K562 (cell line): ENCODE data around the gene CUX1.

ENCODE experiments used
- AFF4 ChIP-seq: sonication (generic); formaldehyde crosslinking; IDR thresholded peaks from 2 replicates; pipeline ENCODE4 v1.8.0; 2023; ENCODE audit warnings: mild to moderate bottlenecking, missing genetic modification reagents
- CTCF ChIP-seq, 3 experiments: IDR thresholded peaks in 2 of 3; conservative IDR thresholded peaks in 1 of 3; 2 replicates each; pipeline ENCODE4 v1.5.1; 2011 to 2012; ENCODE audit warnings: low read length in 3 of 3, mild to moderate bottlenecking in 3 of 3, control low read depth in 2 of 3, improper control_type of control experiment in 1 of 3, inconsistent platforms in 1 of 3, low read depth in 1 of 3, mixed read lengths in 1 of 3, moderate library complexity in 1 of 3; ENCODE audit not compliant: insufficient read depth in 2 of 3
- EGR1 ChIP-seq: fragments of 450-650 bp; conservative IDR thresholded peaks from 2 replicates; pipeline ENCODE4 v1.6.1; 2017; ENCODE audit warnings: mild to moderate bottlenecking
- ELF1 ChIP-seq: fragments of 200-800 bp; sonication (Bioruptor generic); IDR thresholded peaks from 2 replicates; pipeline ENCODE4 v1.6.1; 2016; ENCODE audit warnings: missing genetic modification characterization, missing compliant biosample characterization
- MEIS2 ChIP-seq: fragments of 450-650 bp; IDR thresholded peaks from 2 replicates; pipeline ENCODE4 v1.6.1; 2014; ENCODE audit warnings: mild to moderate bottlenecking; ENCODE audit not compliant: partially characterized antibody
- MTA3 ChIP-seq: fragments of 450-650 bp; formaldehyde crosslinking; IDR thresholded peaks from 2 replicates; pipeline ENCODE4 v1.6.1; 2017; ENCODE audit warnings: mild to moderate bottlenecking, borderline replicate concordance
- POLR2A ChIP-seq: fragments of 450-650 bp; conservative IDR thresholded peaks from 2 replicates; pipeline ENCODE4 v1.6.1; 2016
- POLR2AphosphoS2 ChIP-seq: IDR thresholded peaks from 2 replicates; pipeline ENCODE4 v1.6.1; 2012; ENCODE audit warnings: low read length, improper control_type of control experiment
- RAD21 ChIP-seq, 2 experiments: fragments of 250-450 bp in 1 of 2; fragments of 450-650 bp in 1 of 2; sonication (Bioruptor Pico) in 1 of 2; formaldehyde crosslinking in 1 of 2; IDR thresholded peaks in 1 of 2; conservative IDR thresholded peaks in 1 of 2; 2 replicates each; pipeline versions ENCODE4 v1.4.0 to v1.8.0; 2020 to 2022; ENCODE audit warnings: mild to moderate bottlenecking in 2 of 2, moderate library complexity in 1 of 2
- RBBP5 ChIP-seq: fragments of 200-600 bp; sonication (generic); IDR thresholded peaks from 2 replicates; pipeline ENCODE4 v1.6.1; 2012; ENCODE audit warnings: borderline replicate concordance, mild to moderate bottlenecking, low read length, control low read depth, inconsistent platforms; ENCODE audit not compliant: insufficient read depth, poor library complexity, severe bottlenecking
- SRSF1 ChIP-seq: fragments of 200-400 bp; formaldehyde crosslinking; IDR thresholded peaks from 2 replicates; pipeline ENCODE4 v1.6.1; 2017; ENCODE audit warnings: mild to moderate bottlenecking, low read depth, low read length, moderate library complexity
- ZBTB33 ChIP-seq: sonication (generic); formaldehyde crosslinking; IDR thresholded peaks from 2 replicates; pipeline ENCODE4 v1.8.1; 2023; ENCODE audit warnings: mild to moderate bottlenecking, missing genetic modification reagents
- ZNF174 ChIP-seq: fragments of 250-450 bp; sonication (Bioruptor Pico); IDR thresholded peaks from 2 replicates; pipeline ENCODE4 v1.4.0; 2020; ENCODE audit warnings: mild to moderate bottlenecking
- ZNF224 ChIP-seq: sonication (generic); formaldehyde crosslinking; IDR thresholded peaks from 2 replicates; pipeline ENCODE4 v1.8.0; 2022; ENCODE audit warnings: mild to moderate bottlenecking, missing genetic modification reagents

GRCh38 chr7:102215711-102216110 lies 398.3 kb downstream of the CUX1 start:
- TF ChIP-seq ZBTB33 (CRISPR knock-in tag) = no peak
- no peak for TF ChIP-seq POLR2AphosphoS2
- no peak for TF ChIP-seq POLR2A
- no peak for TF ChIP-seq ZNF174
- no peak for TF ChIP-seq ZNF224 (CRISPR knock-in tag)
- no peak for TF ChIP-seq AFF4 (CRISPR knock-in tag)
- no peak for TF ChIP-seq MTA3
- no peak for TF ChIP-seq CTCF (IDR thresholded peaks at IDR 0.05 in 2 of 3, conservative IDR thresholded peaks at IDR 0.05 in 1 of 3; ENCODE audit: insufficient read depth in 2 of 3, low read depth in 1 of 3, low read length in 3 of 3)
- TF ChIP-seq EGR1 = no peak
- TF ChIP-seq RBBP5 = no peak
- no peak for TF ChIP-seq SRSF1
- TF ChIP-seq MEIS2 = no peak
- no peak for TF ChIP-seq ELF1 (tag)
- TF ChIP-seq RAD21 (CRISPR knock-in tag; conservative IDR thresholded peaks at IDR 0.05 in 1 of 2, IDR thresholded peaks at IDR 0.05 in 1 of 2) = no peak
